IMR-90 (cell line): ENCODE results near the gene SORBS1.

ENCODE experiments used
- FOS ChIP-seq: fragments of 150-350 bp; IDR thresholded peaks from 2 replicates; pipeline ENCODE4 v1.6.1; 2016; ENCODE audit warnings: low read depth, low read length
- POLR2A ChIP-seq: IDR thresholded peaks from 2 replicates; pipeline ENCODE4 v1.6.1; 2012; ENCODE audit warnings: mild to moderate bottlenecking, low read depth, low read length
- RAD21 ChIP-seq: IDR thresholded peaks from 2 replicates; pipeline ENCODE4 v1.6.1; 2012; ENCODE audit warnings: low read length, improper control_type of control experiment
- SMC3 ChIP-seq: fragments of 150-350 bp; IDR thresholded peaks from 2 replicates; pipeline ENCODE4 v1.6.1; 2016; ENCODE audit warnings: low read depth, mild to moderate bottlenecking, antibody characterized with exemption, low read length, moderate library complexity
- TF ChIP-seq, protein P1 (sequence below): conservative IDR thresholded peaks from 2 replicates; pipeline ENCODE4 v1.5.1; 2012; ENCODE audit warnings: mild to moderate bottlenecking, low read depth, low read length, improper control_type of control experiment
- TF ChIP-seq, protein P2 (sequence below): fragments of 150-350 bp; IDR thresholded peaks from 2 replicates; pipeline ENCODE4 v1.6.1; 2017; ENCODE audit warnings: mild to moderate bottlenecking, antibody characterized with exemption, low read length, low read depth
- TF ChIP-seq, protein P3 (sequence below): fragments of 150-350 bp; IDR thresholded peaks from 2 replicates; pipeline ENCODE4 v1.6.1; 2016; ENCODE audit warnings: low read depth, mild to moderate bottlenecking, low read length, moderate library complexity, borderline replicate concordance

DNA sequence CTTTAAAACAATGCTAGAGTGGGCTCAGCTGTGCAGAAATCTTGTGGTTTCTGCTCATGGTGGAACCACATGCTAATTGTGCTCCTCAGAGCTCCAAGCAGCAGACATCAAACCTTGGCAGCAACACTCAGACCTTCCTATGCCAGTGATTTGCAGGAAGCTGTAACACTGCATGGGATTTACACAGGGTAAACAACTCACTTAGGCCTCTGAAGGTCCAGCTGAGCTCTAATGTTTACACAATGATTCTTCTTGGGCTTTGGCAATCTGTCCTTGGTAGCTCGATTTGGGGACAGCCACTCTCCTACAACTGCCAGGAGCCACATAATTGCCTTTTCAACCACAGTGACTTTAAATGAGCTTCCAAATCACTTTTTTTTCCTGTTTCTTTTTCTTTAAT, 172.6 kb downstream of the SORBS1 start:
- no peak for TF ChIP-seq POLR2A
- TF ChIP-seq, protein P1, sequence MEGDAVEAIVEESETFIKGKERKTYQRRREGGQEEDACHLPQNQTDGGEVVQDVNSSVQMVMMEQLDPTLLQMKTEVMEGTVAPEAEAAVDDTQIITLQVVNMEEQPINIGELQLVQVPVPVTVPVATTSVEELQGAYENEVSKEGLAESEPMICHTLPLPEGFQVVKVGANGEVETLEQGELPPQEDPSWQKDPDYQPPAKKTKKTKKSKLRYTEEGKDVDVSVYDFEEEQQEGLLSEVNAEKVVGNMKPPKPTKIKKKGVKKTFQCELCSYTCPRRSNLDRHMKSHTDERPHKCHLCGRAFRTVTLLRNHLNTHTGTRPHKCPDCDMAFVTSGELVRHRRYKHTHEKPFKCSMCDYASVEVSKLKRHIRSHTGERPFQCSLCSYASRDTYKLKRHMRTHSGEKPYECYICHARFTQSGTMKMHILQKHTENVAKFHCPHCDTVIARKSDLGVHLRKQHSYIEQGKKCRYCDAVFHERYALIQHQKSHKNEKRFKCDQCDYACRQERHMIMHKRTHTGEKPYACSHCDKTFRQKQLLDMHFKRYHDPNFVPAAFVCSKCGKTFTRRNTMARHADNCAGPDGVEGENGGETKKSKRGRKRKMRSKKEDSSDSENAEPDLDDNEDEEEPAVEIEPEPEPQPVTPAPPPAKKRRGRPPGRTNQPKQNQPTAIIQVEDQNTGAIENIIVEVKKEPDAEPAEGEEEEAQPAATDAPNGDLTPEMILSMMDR = no peak
- TF ChIP-seq, protein P2, sequence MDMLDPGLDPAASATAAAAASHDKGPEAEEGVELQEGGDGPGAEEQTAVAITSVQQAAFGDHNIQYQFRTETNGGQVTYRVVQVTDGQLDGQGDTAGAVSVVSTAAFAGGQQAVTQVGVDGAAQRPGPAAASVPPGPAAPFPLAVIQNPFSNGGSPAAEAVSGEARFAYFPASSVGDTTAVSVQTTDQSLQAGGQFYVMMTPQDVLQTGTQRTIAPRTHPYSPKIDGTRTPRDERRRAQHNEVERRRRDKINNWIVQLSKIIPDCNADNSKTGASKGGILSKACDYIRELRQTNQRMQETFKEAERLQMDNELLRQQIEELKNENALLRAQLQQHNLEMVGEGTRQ = no peak
- TF ChIP-seq, protein P3, sequence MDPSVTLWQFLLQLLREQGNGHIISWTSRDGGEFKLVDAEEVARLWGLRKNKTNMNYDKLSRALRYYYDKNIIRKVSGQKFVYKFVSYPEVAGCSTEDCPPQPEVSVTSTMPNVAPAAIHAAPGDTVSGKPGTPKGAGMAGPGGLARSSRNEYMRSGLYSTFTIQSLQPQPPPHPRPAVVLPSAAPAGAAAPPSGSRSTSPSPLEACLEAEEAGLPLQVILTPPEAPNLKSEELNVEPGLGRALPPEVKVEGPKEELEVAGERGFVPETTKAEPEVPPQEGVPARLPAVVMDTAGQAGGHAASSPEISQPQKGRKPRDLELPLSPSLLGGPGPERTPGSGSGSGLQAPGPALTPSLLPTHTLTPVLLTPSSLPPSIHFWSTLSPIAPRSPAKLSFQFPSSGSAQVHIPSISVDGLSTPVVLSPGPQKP = no peak
- TF ChIP-seq RAD21 = no peak
- TF ChIP-seq FOS = no peak
- TF ChIP-seq SMC3 = no peak
